Kidney (tissue), 14 donors: ENCODE measurements around the gene USH1G. TPM values are rescaled to one million over a fixed set of nuclear protein-coding genes. Genes with fewer than 3 reads are reported as not detected.
"Not testable (repeated sequence)": the region's sequence is repeated elsewhere in the genome, so short reads cannot be mapped to it uniquely, and the experiment has no call there.

Experiments used
- DNase-seq, 5 donors: peaks; one replicate each; pipeline ENCODE4 v3.0.0-alpha.2; 2013 to 2020
- FAIRE-seq: peaks from 2 replicates; lab custom pipeline; 2012; peaks lifted over from hg19 to GRCh38; lab: Jason Lieb, UNC
- H3K27ac ChIP-seq, 2 donors: one replicate each; pipeline ENCODE4 v1.7.0; 2013; ENCODE audit warnings: low read depth in 2 of 2, low read length in 2 of 2, inconsistent platforms in 1 of 2
- H3K27me3 ChIP-seq: one replicate; pipeline ENCODE4 v1.7.1; 2013; ENCODE audit warnings: low read length, inconsistent platforms; ENCODE audit not compliant: control insufficient read depth, insufficient read depth
- H3K36me3 ChIP-seq, 3 donors: one replicate each; pipeline versions ENCODE4 v1.7.0 to v1.7.1; 2013; ENCODE audit warnings: low read length in 3 of 3, control low read depth in 1 of 3, inconsistent platforms in 1 of 3; ENCODE audit not compliant: insufficient read depth in 3 of 3, control insufficient read depth in 2 of 3
- H3K4me1 ChIP-seq, 3 donors: one replicate each; pipeline versions ENCODE4 v1.7.0 to v1.7.1; 2013; ENCODE audit warnings: low read length in 3 of 3, inconsistent platforms in 1 of 3, low read depth in 1 of 3; ENCODE audit not compliant: control insufficient read depth in 2 of 3, insufficient read depth in 2 of 3
- H3K4me3 ChIP-seq, 3 donors: one replicate each; pipeline versions ENCODE4 v1.7.0 to v1.8.1; 2013; ENCODE audit warnings: low read length in 3 of 3, control low read depth in 1 of 3, inconsistent platforms in 1 of 3
- H3K9ac ChIP-seq, 3 donors: one replicate each; pipeline versions ENCODE4 v1.7.0 to v1.7.1; 2013; ENCODE audit warnings: low read length in 3 of 3, control low read depth in 1 of 3, inconsistent platforms in 1 of 3
- H3K9me3 ChIP-seq, 3 donors: one replicate each; pipeline versions ENCODE4 v1.7.0 to v1.7.1; 2013; ENCODE audit warnings: low read length in 3 of 3, control low read depth in 1 of 3, inconsistent platforms in 1 of 3; ENCODE audit not compliant: control insufficient read depth in 2 of 3, insufficient read depth in 1 of 3
- CTCF ChIP-seq: IDR thresholded peaks from 3 replicates; pipeline ENCODE4 v1.5.1; 2012; ENCODE audit warnings: mild to moderate bottlenecking, moderate library complexity, borderline replicate concordance; ENCODE audit not compliant: insufficient read depth; ENCODE audit errors: extremely low read depth
- intact Hi-C: fragments of 100-400 bp; cut with DNase I; formaldehyde crosslinking; loops from one replicate; pipeline ENCODE4 v1.11.1; 2022
- polyA plus RNA-seq: library from polyadenylated mRNA; stranded (reverse); fragments of 350-450 nt; fragmentation: Illumina TruSeq; extraction: RNeasy Lipid Tissue Mini Kit (QIAGEN cat#74804); gene quantifications from one replicate; pipeline ENCODE4 v1.2.3, GENCODE V29; 2014; ENCODE audit warnings: low read depth, low replicate concordance; ENCODE audit not compliant: insufficient read depth
- total RNA-seq: library from RNA; stranded (reverse); fragmentation: NEBNext Ultra II Directional; extraction: Animal tissue kit (Norgen Biotek cat#: 25700); gene quantifications from one replicate; pipeline ENCODE4 v1.2.1, GENCODE V29; 2021
- donor health status: control.
- donor health status: control.
- donor health status: control.
- donor health status: control.
- donor health status: control.
- donor health status: DM: yes; HTN: yes; CAD: no.
- donor health status: Normal renal cell carcinoma (clear cell type).

The USH1G gene
- total and polyA plus RNA-seq, 2 donors from 2014 or later: 0.17 to 0.22 TPM

DNA sequence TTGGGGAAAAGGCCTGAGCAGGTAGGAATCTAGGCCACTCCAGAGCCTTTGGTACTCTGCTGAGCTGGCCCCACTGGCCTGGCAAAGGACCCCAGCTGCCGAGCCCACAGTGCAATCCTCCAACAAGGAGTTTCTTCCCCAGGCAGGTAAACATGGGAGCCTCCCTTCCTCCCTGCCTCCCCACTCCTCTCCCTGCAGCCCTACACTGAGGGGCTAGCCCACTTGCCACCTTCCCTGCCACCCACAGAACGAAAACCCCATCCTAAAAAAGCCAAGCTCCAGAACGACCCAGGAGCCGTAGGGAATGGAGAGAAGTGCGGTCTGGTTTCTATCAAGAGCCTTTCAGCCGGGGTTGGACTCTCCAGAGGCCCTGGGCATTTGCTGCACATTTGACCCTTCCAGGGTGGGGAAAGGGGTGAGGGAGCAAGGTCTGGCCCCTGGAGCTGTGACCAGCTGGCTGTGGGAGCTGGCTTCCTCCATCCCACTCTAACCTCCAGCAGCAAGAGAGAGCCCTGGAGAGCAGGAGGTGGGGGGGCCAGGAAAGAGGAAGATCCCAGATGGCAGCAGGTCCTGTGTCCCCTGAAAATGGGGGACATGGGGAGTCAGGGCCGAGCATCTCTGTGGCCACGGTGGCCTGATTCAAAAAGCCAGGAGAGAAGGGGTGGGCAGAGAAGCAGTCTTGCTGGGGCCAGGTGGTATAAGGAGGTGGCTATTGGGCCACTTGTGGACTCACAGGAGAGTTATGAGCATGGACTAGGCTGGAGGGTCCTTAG is 48.2 kb upstream of the USH1G start:
- Histone ChIP-seq H3K27ac (peak overlapping the region; percentile 9 to 72), H3K36me3 (no peaks in the 10 kb centered on the region), H3K9ac (peak overlapping the region in 2 of 3 donors; percentile 55 to 71), H3K4me1 (peaks cover 0 to 4% (median 3%) of the 10 kb centered on the region in 3 donors), H3K4me3 (peak overlapping the region in 2 of 3 donors; percentile 42 to 46), H3K27me3 (no peaks in the 10 kb centered on the region), H3K9me3 (no peaks in the 10 kb centered on the region)
- FAIRE-seq: no peak
- no peak for TF ChIP-seq CTCF
- no peak for DNase-seq
- intact Hi-C loops: no loop called here

DNA sequence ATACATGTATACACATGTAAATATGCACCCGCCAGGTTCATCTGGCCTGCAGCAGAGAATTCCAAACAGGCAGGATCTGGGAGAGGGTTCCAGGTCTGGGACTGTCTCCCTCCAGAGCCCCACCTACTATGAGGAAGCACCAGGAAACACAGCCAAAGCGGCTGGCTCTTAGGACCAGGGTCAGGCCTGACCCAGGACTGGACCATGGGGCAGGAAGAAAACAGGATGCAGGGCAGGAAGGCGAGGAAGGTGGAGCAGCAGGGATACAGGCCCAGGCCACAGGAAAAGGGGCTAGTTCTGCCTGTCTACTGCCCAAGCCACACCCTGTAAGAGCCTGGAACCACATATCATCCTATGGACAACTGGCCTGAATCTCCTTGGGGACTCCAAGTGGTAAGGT is 47.3 kb upstream of the USH1G start:
- Histone ChIP-seq H3K9me3 (no peaks in the 10 kb centered on the region), H3K36me3 (no peaks in the 10 kb centered on the region), H3K27ac (peak overlapping the region in 1 of 2 donors; percentile 72), H3K9ac (no peak overlapping the region), H3K27me3 (no peaks in the 10 kb centered on the region), H3K4me1 (peaks cover 0 to 4% (median 3%) of the 10 kb centered on the region in 3 donors), H3K4me3 (no peak overlapping the region)
- DNase-seq: no peak
- no peak for FAIRE-seq
- TF ChIP-seq CTCF: no peak
- intact Hi-C loops: no loop called here

GRCh38 chr17:74969501-74969900 is 46.4 kb upstream of the USH1G start:
- intact Hi-C loops, H3K9me3 ChIP-seq, H3K36me3 ChIP-seq, H3K27me3 ChIP-seq, FAIRE-seq, H3K4me1 ChIP-seq, H3K9ac ChIP-seq, H3K4me3 ChIP-seq, DNase-seq, H3K27ac ChIP-seq: not testable (repeated sequence)

DNA sequence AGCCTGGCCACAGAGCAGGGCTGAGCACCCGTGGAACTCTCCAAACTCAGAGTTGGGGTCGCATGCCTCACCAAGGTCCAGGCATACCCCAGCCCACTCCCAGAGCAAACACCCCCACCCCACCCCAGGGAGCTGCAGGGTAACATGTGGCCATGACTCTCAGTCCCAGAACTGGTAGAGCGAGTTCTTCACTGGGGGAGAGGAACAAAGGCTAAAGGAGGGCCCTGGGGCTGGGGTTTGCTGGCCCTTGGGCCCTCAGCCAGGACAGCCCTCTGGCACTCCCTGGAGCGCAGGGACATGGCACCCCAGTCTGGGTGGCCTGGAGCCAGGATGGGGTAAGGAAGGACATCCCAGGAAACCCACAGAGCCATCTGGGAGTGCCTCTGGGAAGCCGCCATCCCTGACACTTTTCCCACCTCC is 45.3 kb upstream of the USH1G start:
- H3K27me3 ChIP-seq: no peaks in the 10 kb centered on the region
- H3K9me3 ChIP-seq: no peaks in the 10 kb centered on the region
- peaks cover 0 to 4% (median 3%) of the 10 kb centered on the region in 3 donors for H3K4me1 ChIP-seq
- no peak overlapping the region for H3K4me3 ChIP-seq
- no peaks in the 10 kb centered on the region for H3K36me3 ChIP-seq
- no peak for DNase-seq
- intact Hi-C loops: no loop called here
- H3K27ac ChIP-seq: no peak overlapping the region
- TF ChIP-seq CTCF: no peak
- FAIRE-seq: no peak
- H3K9ac ChIP-seq: no peak overlapping the region
